ENCODE data around the gene NCSTN. TPM values are rescaled to one million over a fixed set of nuclear protein-coding genes. Genes with fewer than 3 reads are reported as not detected.
"Not testable (repeated sequence)": the region's sequence is repeated elsewhere in the genome, so short reads cannot be mapped to it uniquely, and the experiment has no call there.

Gene NCSTN
- total RNA-seq, 1 experiment from 2014 or later, result 48.8 TPM

GRCh38 chr1:160366731-160367515 is 23.7 kb downstream of the NCSTN start, which contains the start of gene NHLH1:
Gene NHLH1 (plus strand): TSS chr1:160367071. CDS start chr1:160370732, 3,661 bp downstream.
- no peak for DNase-seq (ENCODE audit: low read depth)
- in situ Hi-C loops (cut with HindIII; ENCODE audit: low pct_unique_long_range_greater_than_20kb, low sequenced_read_pairs), result no loop called here

GRCh38 chr1:160367516-160367900 is 24.3 kb downstream of the NCSTN start:
- DNase-seq (ENCODE audit: low read depth), result no peak
- in situ Hi-C loops (cut with HindIII; ENCODE audit: low pct_unique_long_range_greater_than_20kb, low sequenced_read_pairs), result no loop called here

- in situ Hi-C loops (cut with HindIII; ENCODE audit: low pct_unique_long_range_greater_than_20kb, low sequenced_read_pairs), result no loop called here
- no peak for DNase-seq (ENCODE audit: low read depth)
Measured at GRCh38 chr1:160367934-160368923, 25.0 kb downstream of the NCSTN start.

GRCh38 chr1:160369087-160369486 is 25.9 kb downstream of the NCSTN start:
- in situ Hi-C loops (cut with HindIII; ENCODE audit: low pct_unique_long_range_greater_than_20kb, low sequenced_read_pairs), result no loop called here
- DNase-seq (ENCODE audit: low read depth), result no peak

GRCh38 chr1:160370561-160371345 is 27.6 kb downstream of the NCSTN start:
- no peak for DNase-seq (ENCODE audit: low read depth)
- in situ Hi-C loops (cut with HindIII; ENCODE audit: low pct_unique_long_range_greater_than_20kb, low sequenced_read_pairs), result no loop called here

GRCh38 chr1:160371346-160371631 is 28.1 kb downstream of the NCSTN start:
- in situ Hi-C loops (cut with HindIII; ENCODE audit: low pct_unique_long_range_greater_than_20kb, low sequenced_read_pairs), result no loop called here
- DNase-seq (ENCODE audit: low read depth), result no peak

- in situ Hi-C loops (cut with HindIII; ENCODE audit: low pct_unique_long_range_greater_than_20kb, low sequenced_read_pairs), result no loop called here
Measured at GRCh38 chr1:160371756-160372155, 28.6 kb downstream of the NCSTN start.

GRCh38 chr1:160373696-160374095 is 30.5 kb downstream of the NCSTN start:
- in situ Hi-C loops (cut with HindIII; ENCODE audit: low pct_unique_long_range_greater_than_20kb, low sequenced_read_pairs), result no loop called here

More at GRCh38 chr1:160371756-160372155, 28.6 kb downstream of the NCSTN start:
- no peak for DNase-seq (ENCODE audit: low read depth)

GRCh38 chr1:160374306-160375110 is 31.3 kb downstream of the NCSTN start:
- in situ Hi-C loops (cut with HindIII; ENCODE audit: low pct_unique_long_range_greater_than_20kb, low sequenced_read_pairs), result no loop called here
- DNase-seq (ENCODE audit: low read depth), result no peak

More at GRCh38 chr1:160373696-160374095, 30.5 kb downstream of the NCSTN start:
- DNase-seq (ENCODE audit: low read depth), result no peak

GRCh38 chr1:160375788-160376524 is 32.8 kb downstream of the NCSTN start:
- in situ Hi-C loops (cut with HindIII; ENCODE audit: low pct_unique_long_range_greater_than_20kb, low sequenced_read_pairs), result no loop called here
- DNase-seq (ENCODE audit: low read depth), result no peak

- DNase-seq (ENCODE audit: low read depth), result peak; percentile 50
- in situ Hi-C loops (cut with HindIII; ENCODE audit: low pct_unique_long_range_greater_than_20kb, low sequenced_read_pairs), result no loop called here
Measured at GRCh38 chr1:160376525-160377131, 33.4 kb downstream of the NCSTN start.

GRCh38 chr1:160377585-160378206 is 34.5 kb downstream of the NCSTN start:
- in situ Hi-C loops (cut with HindIII; ENCODE audit: low pct_unique_long_range_greater_than_20kb, low sequenced_read_pairs), result no loop called here
- DNase-seq (ENCODE audit: low read depth), result no peak

GRCh38 chr1:160384812-160385211 is 41.6 kb downstream of the NCSTN start:
- DNase-seq (ENCODE audit: low read depth); in situ Hi-C loops (cut with HindIII; ENCODE audit: low pct_unique_long_range_greater_than_20kb, low sequenced_read_pairs): not testable (repeated sequence)

- DNase-seq (ENCODE audit: low read depth); in situ Hi-C loops (cut with HindIII; ENCODE audit: low pct_unique_long_range_greater_than_20kb, low sequenced_read_pairs): not testable (repeated sequence)
Measured at GRCh38 chr1:160388406-160388805, 45.2 kb downstream of the NCSTN start.

GRCh38 chr1:160394673-160395072 is 51.5 kb downstream of the NCSTN start:
- DNase-seq (ENCODE audit: low read depth), result no peak
- in situ Hi-C loops (cut with HindIII; ENCODE audit: low pct_unique_long_range_greater_than_20kb, low sequenced_read_pairs), result no loop called here

- in situ Hi-C loops (cut with HindIII; ENCODE audit: low pct_unique_long_range_greater_than_20kb, low sequenced_read_pairs), result no loop called here
Measured at GRCh38 chr1:160397651-160398050, 54.5 kb downstream of the NCSTN start.

More at GRCh38 chr1:160397651-160398050, 54.5 kb downstream of the NCSTN start:
- no peak for DNase-seq (ENCODE audit: low read depth)
